ENCODE data around the gene WDR91.

DNA sequence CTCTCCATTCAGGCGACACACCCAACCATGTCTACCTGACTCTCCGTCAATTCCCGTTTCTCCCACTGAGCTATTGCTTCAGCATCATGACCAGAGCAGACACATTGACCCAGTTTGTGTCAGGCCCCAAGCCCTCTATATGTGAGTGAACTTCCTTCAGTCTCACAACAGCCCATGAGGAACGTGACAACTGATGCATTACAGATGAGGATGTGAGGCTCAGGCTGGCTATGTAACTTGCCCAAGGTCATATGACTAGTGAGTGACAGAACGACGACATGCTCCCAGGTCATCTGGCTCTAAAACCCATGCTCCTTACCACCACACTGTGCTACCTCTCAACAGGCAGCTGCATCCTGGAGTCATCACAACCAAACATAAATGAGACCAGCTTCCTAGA lies 59.8 kb downstream of the WDR91 start:
- TF ChIP-seq, protein P1, sequence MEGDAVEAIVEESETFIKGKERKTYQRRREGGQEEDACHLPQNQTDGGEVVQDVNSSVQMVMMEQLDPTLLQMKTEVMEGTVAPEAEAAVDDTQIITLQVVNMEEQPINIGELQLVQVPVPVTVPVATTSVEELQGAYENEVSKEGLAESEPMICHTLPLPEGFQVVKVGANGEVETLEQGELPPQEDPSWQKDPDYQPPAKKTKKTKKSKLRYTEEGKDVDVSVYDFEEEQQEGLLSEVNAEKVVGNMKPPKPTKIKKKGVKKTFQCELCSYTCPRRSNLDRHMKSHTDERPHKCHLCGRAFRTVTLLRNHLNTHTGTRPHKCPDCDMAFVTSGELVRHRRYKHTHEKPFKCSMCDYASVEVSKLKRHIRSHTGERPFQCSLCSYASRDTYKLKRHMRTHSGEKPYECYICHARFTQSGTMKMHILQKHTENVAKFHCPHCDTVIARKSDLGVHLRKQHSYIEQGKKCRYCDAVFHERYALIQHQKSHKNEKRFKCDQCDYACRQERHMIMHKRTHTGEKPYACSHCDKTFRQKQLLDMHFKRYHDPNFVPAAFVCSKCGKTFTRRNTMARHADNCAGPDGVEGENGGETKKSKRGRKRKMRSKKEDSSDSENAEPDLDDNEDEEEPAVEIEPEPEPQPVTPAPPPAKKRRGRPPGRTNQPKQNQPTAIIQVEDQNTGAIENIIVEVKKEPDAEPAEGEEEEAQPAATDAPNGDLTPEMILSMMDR (conservative IDR thresholded peaks at IDR 0.05 in 1 of 2, IDR thresholded peaks at IDR 0.05 in 1 of 2; ENCODE audit: low read depth in 1 of 2, low read length in 2 of 2), result no peak
- TF ChIP-seq EZH2 (IDR thresholded peaks at IDR 0.05; ENCODE audit: low read length, missing control alignments), result no peak
